GM18873 (cell line): ENCODE measurements around the gene IQGAP2.
"Not testable (repeated sequence)": the region's sequence is repeated elsewhere in the genome, so short reads cannot be mapped to it uniquely, and the experiment has no call there.

Source experiments
- ATAC-seq: cut with Tn5 transposase; IDR thresholded peaks from one replicate; pipeline ENCODE4 v1.9.1; 2021; ENCODE audit warnings: mild to moderate bottlenecking, moderate library complexity, moderate number of reproducible peaks; ENCODE audit not compliant: unreplicated experiment, low FRiP score

The IQGAP2 gene

GRCh38 chr5:76723266-76723665 is 320.2 kb downstream of the IQGAP2 start:
- ATAC-seq: no peak

- ATAC-seq: no peak
Measured at GRCh38 chr5:76723906-76724305, 320.8 kb downstream of the IQGAP2 start.

- ATAC-seq: no peak
Measured at GRCh38 chr5:76724871-76725270, 321.8 kb downstream of the IQGAP2 start.

- no peak for ATAC-seq
Measured at GRCh38 chr5:76728965-76729364, 325.9 kb downstream of the IQGAP2 start.

GRCh38 chr5:76729373-76730290 is 326.5 kb downstream of the IQGAP2 start:
- ATAC-seq: no peak

- no peak for ATAC-seq
Measured at GRCh38 chr5:76732405-76733048, 329.4 kb downstream of the IQGAP2 start.

GRCh38 chr5:76733049-76733417 is 329.9 kb downstream of the IQGAP2 start:
- ATAC-seq: no peak

GRCh38 chr5:76735762-76736545 is 332.9 kb downstream of the IQGAP2 start:
- no peak for ATAC-seq

- no peak for ATAC-seq
Measured at GRCh38 chr5:76736679-76737556, 333.8 kb downstream of the IQGAP2 start.

GRCh38 chr5:76737846-76738245 is 334.8 kb downstream of the IQGAP2 start:
- no peak for ATAC-seq

- not testable (repeated sequence) for ATAC-seq
Measured at GRCh38 chr5:76741506-76741905, 338.4 kb downstream of the IQGAP2 start.

GRCh38 chr5:76742583-76742982 is 339.5 kb downstream of the IQGAP2 start:
- ATAC-seq: no peak

GRCh38 chr5:76744632-76745031 is 341.5 kb downstream of the IQGAP2 start:
- ATAC-seq: no peak

GRCh38 chr5:76745670-76746069 is 342.6 kb downstream of the IQGAP2 start:
- ATAC-seq: no peak

GRCh38 chr5:76746677-76747076 is 343.6 kb downstream of the IQGAP2 start:
- ATAC-seq: no peak

- ATAC-seq: no peak
Measured at GRCh38 chr5:76747706-76748105, 344.6 kb downstream of the IQGAP2 start.

- no peak for ATAC-seq
Measured at GRCh38 chr5:76751291-76751690, 348.2 kb downstream of the IQGAP2 start.

GRCh38 chr5:76754668-76755078 is 351.6 kb downstream of the IQGAP2 start:
- no peak for ATAC-seq

- no peak for ATAC-seq
Measured at GRCh38 chr5:76755779-76756637, 352.9 kb downstream of the IQGAP2 start.
